RCC 7860 (cell line): ENCODE data around the gene COL11A2.

Experiments
- DNase-seq: peaks from one replicate; pipeline ENCODE4 v3.0.0-alpha.2; 2015; ENCODE audit warnings: low spot score
- FAIRE-seq: peaks from 2 replicates; lab custom pipeline; 2012; peaks lifted over from hg19 to GRCh38; lab: Jason Lieb, UNC

The COL11A2 gene

GRCh38 chr6:33193619-33194018, 1.4 kb upstream of the COL11A2 start:
- DNase-seq (no peak), FAIRE-seq (no peak)

GRCh38 chr6:33192671-33193602, 670 bp upstream of the COL11A2 start:
- DNase-seq (no peak), FAIRE-seq (no peak)

GRCh38 chr6:33191383-33192104, 723 bp downstream of the COL11A2 start:
- DNase-seq (no peak), FAIRE-seq (no peak)

GRCh38 chr6:33190504-33191107, 1.7 kb downstream of the COL11A2 start:
- no peak for DNase-seq
- no peak for FAIRE-seq

GRCh38 chr6:33189625-33190448, 2.4 kb downstream of the COL11A2 start:
- no peak for DNase-seq
- FAIRE-seq, result no peak

GRCh38 chr6:33189164-33189563, 3.1 kb downstream of the COL11A2 start:
- no peak for FAIRE-seq
- no peak for DNase-seq

GRCh38 chr6:33187809-33188208, 4.5 kb downstream of the COL11A2 start:
- no peak for DNase-seq
- FAIRE-seq, result no peak

GRCh38 chr6:33185654-33186187, 6.5 kb downstream of the COL11A2 start:
- DNase-seq, result no peak
- FAIRE-seq, result no peak

- DNase-seq (no peak), FAIRE-seq (no peak)
Measured at GRCh38 chr6:33185190-33185589, 7.1 kb downstream of the COL11A2 start.

GRCh38 chr6:33183071-33183683, 9.1 kb downstream of the COL11A2 start:
- DNase-seq, result no peak
- no peak for FAIRE-seq

- FAIRE-seq, result no peak
- no peak for DNase-seq
Measured at GRCh38 chr6:33181141-33181540, 11.1 kb downstream of the COL11A2 start.

GRCh38 chr6:33178755-33179475, 13.4 kb downstream of the COL11A2 start:
- FAIRE-seq, result no peak
- no peak for DNase-seq

- FAIRE-seq (no peak), DNase-seq (no peak)
Measured at GRCh38 chr6:33177552-33178446, 14.5 kb downstream of the COL11A2 start.

GRCh38 chr6:33176906-33177305, 15.4 kb downstream of the COL11A2 start:
- DNase-seq (no peak), FAIRE-seq (no peak)

- DNase-seq, result no peak
- no peak for FAIRE-seq
Measured at GRCh38 chr6:33175436-33176069, 16.7 kb downstream of the COL11A2 start.

- FAIRE-seq (no peak), DNase-seq (no peak)
Measured at GRCh38 chr6:33174784-33175183, 17.5 kb downstream of the COL11A2 start.

- no peak for FAIRE-seq
- no peak for DNase-seq
Measured at GRCh38 chr6:33173535-33174180, 18.6 kb downstream of the COL11A2 start.
